B cell (primary cell): ENCODE measurements around the gene OGDHL. TPM values are rescaled to one million over a fixed set of nuclear protein-coding genes. Genes with fewer than 3 reads are reported as not detected.

Experiments used
- ATAC-seq: fragments of 200-7000 bp; cut with Tn5 transposase; one replicate; pipeline ENCODE4 v1.10.0; 2021; ENCODE audit warnings: low read depth, mild to moderate bottlenecking, moderate number of reproducible peaks, moderate library complexity
- CTCF ChIA-PET: fragments of 350-600 bp; sonication (Branson Sonifier 250); formaldehyde crosslinking; loops from one replicate; lab custom pipeline; 2021; ENCODE audit warnings: antibody characterized with exemption, inconsistent platforms; lab: Charles Lee
- POLR2A ChIA-PET: fragments of 350-600 bp; sonication (Branson Sonifier 250); formaldehyde crosslinking; loops from one replicate; lab custom pipeline; 2021; ENCODE audit warnings: antibody characterized with exemption; lab: Charles Lee
- DNase-seq: peaks from one replicate; pipeline ENCODE4 v3.0.0; 2013
- H2AFZ ChIP-seq: 2 replicates; pipeline ENCODE4 v1.6.1; 2012; ENCODE audit warnings: mild to moderate bottlenecking, low read depth, low read length; ENCODE audit not compliant: insufficient read depth, poor library complexity, severe bottlenecking
- H3K27ac ChIP-seq, 2 donors: 1 replicate in 1 of 2; 2 replicates in 1 of 2; pipeline ENCODE4 v1.5.1; 2012 to 2013; ENCODE audit warnings: low read length in 2 of 2, mild to moderate bottlenecking in 2 of 2, moderate library complexity in 1 of 2
- H3K27me3 ChIP-seq, 4 experiments: fragments of 200-600 bp in 1 of 4; sonication (generic) in 1 of 4; replicated peaks in 1 of 4; 1 replicate in 2 of 4; 2 replicates in 2 of 4; pipeline versions ENCODE4 v1.6.1 to v1.7.0; 2013 to 2016; ENCODE audit warnings: low read length in 3 of 4, mild to moderate bottlenecking in 2 of 4, mixed read lengths in 1 of 4, moderate library complexity in 1 of 4; ENCODE audit not compliant: insufficient read depth in 4 of 4, control insufficient read depth in 3 of 4; ENCODE audit errors: control extremely low read depth in 1 of 4
- H3K36me3 ChIP-seq, 2 experiments: replicated peaks in 1 of 2; 1 replicate in 1 of 2; 2 replicates in 1 of 2; pipeline versions ENCODE4 v1.6.1 to v1.7.1; 2013; ENCODE audit warnings: low read length in 1 of 2; ENCODE audit not compliant: insufficient read depth in 2 of 2, control insufficient read depth in 1 of 2; ENCODE audit errors: control extremely low read depth in 1 of 2, extremely low read depth in 1 of 2
- H3K4me1 ChIP-seq, 2 donors: fragments of 200-600 bp in 1 of 2; sonication (generic) in 1 of 2; 1 replicate in 1 of 2; 2 replicates in 1 of 2; pipeline versions ENCODE4 v1.5.1 to v1.6.1; 2013 to 2017; ENCODE audit warnings: low read length in 2 of 2; ENCODE audit not compliant: control insufficient read depth in 2 of 2, insufficient read depth in 2 of 2
- H3K4me2 ChIP-seq: replicated peaks from 2 replicates; pipeline ENCODE3; 2012; ENCODE audit warnings: mild to moderate bottlenecking, low read depth, low read length; ENCODE audit not compliant: poor library complexity, severe bottlenecking
- H3K4me3 ChIP-seq, 5 experiments: fragments of 200-600 bp in 1 of 5; sonication (generic) in 1 of 5; 1 replicate in 3 of 5; 2 replicates in 2 of 5; pipeline versions ENCODE4 v1.5.1 to v1.7.0; 2011 to 2016; ENCODE audit warnings: low read length in 4 of 5, mild to moderate bottlenecking in 4 of 5, low read depth in 2 of 5, control low read depth in 1 of 5, moderate library complexity in 1 of 5; ENCODE audit not compliant: insufficient read depth in 1 of 5; ENCODE audit errors: control extremely low read depth in 1 of 5, extremely low read depth in 1 of 5
- H3K79me2 ChIP-seq: fragments of 200-600 bp; sonication (generic); one replicate; pipeline ENCODE4 v1.6.0; 2016; ENCODE audit warnings: low read length; ENCODE audit not compliant: control insufficient read depth, insufficient read depth
- H3K9ac ChIP-seq: fragments of 200-600 bp; sonication (generic); 2 replicates; pipeline ENCODE4 v1.6.1; 2017; ENCODE audit warnings: mild to moderate bottlenecking, low read length, moderate library complexity
- H3K9me3 ChIP-seq, 3 donors: one replicate each; pipeline versions ENCODE4 v1.6.1 to v1.7.1; 2013; ENCODE audit warnings: low read length in 2 of 3; ENCODE audit not compliant: control insufficient read depth in 2 of 3, insufficient read depth in 1 of 3; ENCODE audit errors: control extremely low read depth in 1 of 3
- H4K20me1 ChIP-seq: 2 replicates; pipeline ENCODE4 v1.6.0; 2012; ENCODE audit warnings: mild to moderate bottlenecking, low read length; ENCODE audit not compliant: insufficient read depth, control insufficient read depth, poor library complexity, severe bottlenecking
- H3K27ac Mint-ChIP-seq: one replicate; pipeline ENCODE4 v1.8.0; 2021; ENCODE audit warnings: mixed read lengths
- H3K27me3 Mint-ChIP-seq: one replicate; pipeline ENCODE4 v1.8.0; 2021; ENCODE audit warnings: mixed read lengths
- H3K4me1 Mint-ChIP-seq: one replicate; pipeline ENCODE4 v1.8.0; 2021; ENCODE audit warnings: mixed read lengths
- H3K4me3 Mint-ChIP-seq: one replicate; pipeline ENCODE4 v1.8.0; 2021; ENCODE audit warnings: mixed read lengths
- H3K9me3 Mint-ChIP-seq: one replicate; pipeline ENCODE4 v1.8.0; 2022; ENCODE audit warnings: mixed read lengths; ENCODE audit not compliant: insufficient read depth
- EZH2 ChIP-seq: IDR thresholded peaks from 2 replicates; pipeline ENCODE4 v1.6.1; 2012; ENCODE audit warnings: borderline replicate concordance, low read depth, mild to moderate bottlenecking, moderate library complexity, low read length; ENCODE audit not compliant: insufficient read depth, poor library complexity, severe bottlenecking
- WGBS: methylation state at CpG from one replicate; pipeline ENCODE4 v1.1.5; 2013; ENCODE audit warnings: missing lambda C conversion rate; ENCODE audit not compliant: insufficient coverage; 5-methylcytosine and 5-hydroxymethylcytosine counted together
- intact Hi-C: fragments of 100-400 bp; cut with micrococcal nuclease; formaldehyde crosslinking; loops from one replicate; pipeline ENCODE4 v1.10.0; 2022
- polyA plus RNA-seq: library from polyadenylated mRNA; depleted of rRNA; stranded (reverse); fragments of >200 nt; gene quantifications from 2 replicates; pipeline ENCODE4 v1.2.3, GENCODE V29; 2012
- total RNA-seq, 2 donors: library from RNA; stranded (reverse); fragments of 120-200 nt in 1 of 2; gene quantifications; 1 replicate in 1 of 2; 2 replicates in 1 of 2; pipeline versions ENCODE4 v1.2.3 to v1.2.4, GENCODE V29; 2013 to 2022
- TF ChIP-seq, protein P1 (sequence below): fragments of 200-600 bp; IDR thresholded peaks from one replicate; pipeline ENCODE4 v1.8.0; 2022; ENCODE audit warnings: antibody characterized with exemption, mild to moderate bottlenecking

Gene OGDHL
- total and polyA plus RNA-seq, 2 donors (not counting 1 experiment from before 2014, with no cell fraction given): not detected

DNA sequence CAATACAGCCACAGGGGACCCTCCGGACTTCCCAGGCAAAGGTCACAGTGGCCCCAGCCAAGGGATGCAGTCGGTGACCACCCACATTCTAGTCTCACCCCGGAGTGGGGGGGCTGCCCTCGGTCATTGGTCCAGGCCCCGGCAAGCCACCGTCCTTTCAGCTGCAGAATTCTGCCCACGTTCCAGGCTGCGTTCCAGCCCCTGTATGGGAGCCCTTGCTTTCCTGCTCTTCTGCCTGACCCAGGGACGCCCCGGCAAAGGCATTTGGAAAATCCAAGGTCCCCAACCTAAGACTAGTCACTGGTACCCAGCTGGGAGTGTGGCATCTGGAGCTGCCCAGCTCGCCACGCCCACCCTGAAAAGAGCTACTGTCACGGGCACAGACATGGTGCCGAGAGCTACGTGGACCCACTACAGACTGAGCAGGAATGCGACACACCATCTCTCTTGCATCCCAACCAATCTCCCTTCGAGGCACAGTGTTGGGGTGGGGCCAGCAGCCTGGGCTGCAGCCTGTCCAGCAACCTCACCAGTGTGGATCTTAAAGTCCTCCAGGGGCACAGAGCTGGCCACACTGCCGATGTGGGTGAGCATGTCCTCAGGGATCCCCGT, 18.6 kb downstream of the OGDHL start:
- Histone ChIP-seq H3K4me2 (no peak overlapping the region), H3K4me3 (no peak overlapping the region), H3K9me3 (no peaks in the 10 kb centered on the region), H3K9ac (no peak overlapping the region), H3K27ac (no peak overlapping the region), H4K20me1 (no peaks in the 10 kb centered on the region), H3K36me3 (no peaks in the 10 kb centered on the region), H2AFZ (no peak overlapping the region), H3K4me1 (no peaks in the 10 kb centered on the region), H3K27me3 (no peaks in the 10 kb centered on the region), H3K79me2 (no peaks in the 10 kb centered on the region)
- CTCF ChIA-PET: no interaction called here
- no peak overlapping the region for H3K4me3 Mint-ChIP-seq
- WGBS: 91% methylated on average over 19 of the region's 19 CpGs
- ATAC-seq (no peak), DNase-seq (no peak)
- TF ChIP-seq, protein P1, sequence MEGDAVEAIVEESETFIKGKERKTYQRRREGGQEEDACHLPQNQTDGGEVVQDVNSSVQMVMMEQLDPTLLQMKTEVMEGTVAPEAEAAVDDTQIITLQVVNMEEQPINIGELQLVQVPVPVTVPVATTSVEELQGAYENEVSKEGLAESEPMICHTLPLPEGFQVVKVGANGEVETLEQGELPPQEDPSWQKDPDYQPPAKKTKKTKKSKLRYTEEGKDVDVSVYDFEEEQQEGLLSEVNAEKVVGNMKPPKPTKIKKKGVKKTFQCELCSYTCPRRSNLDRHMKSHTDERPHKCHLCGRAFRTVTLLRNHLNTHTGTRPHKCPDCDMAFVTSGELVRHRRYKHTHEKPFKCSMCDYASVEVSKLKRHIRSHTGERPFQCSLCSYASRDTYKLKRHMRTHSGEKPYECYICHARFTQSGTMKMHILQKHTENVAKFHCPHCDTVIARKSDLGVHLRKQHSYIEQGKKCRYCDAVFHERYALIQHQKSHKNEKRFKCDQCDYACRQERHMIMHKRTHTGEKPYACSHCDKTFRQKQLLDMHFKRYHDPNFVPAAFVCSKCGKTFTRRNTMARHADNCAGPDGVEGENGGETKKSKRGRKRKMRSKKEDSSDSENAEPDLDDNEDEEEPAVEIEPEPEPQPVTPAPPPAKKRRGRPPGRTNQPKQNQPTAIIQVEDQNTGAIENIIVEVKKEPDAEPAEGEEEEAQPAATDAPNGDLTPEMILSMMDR: no peak
- no peak for TF ChIP-seq EZH2
- no peaks in the 10 kb centered on the region for H3K9me3 Mint-ChIP-seq
- no peaks in the 10 kb centered on the region for H3K4me1 Mint-ChIP-seq
- no peak overlapping the region for H3K27ac Mint-ChIP-seq
- POLR2A ChIA-PET: no interaction called here
- H3K27me3 Mint-ChIP-seq: peaks cover 7% of the 10 kb centered on the region
- intact Hi-C loops: no loop called here

DNA sequence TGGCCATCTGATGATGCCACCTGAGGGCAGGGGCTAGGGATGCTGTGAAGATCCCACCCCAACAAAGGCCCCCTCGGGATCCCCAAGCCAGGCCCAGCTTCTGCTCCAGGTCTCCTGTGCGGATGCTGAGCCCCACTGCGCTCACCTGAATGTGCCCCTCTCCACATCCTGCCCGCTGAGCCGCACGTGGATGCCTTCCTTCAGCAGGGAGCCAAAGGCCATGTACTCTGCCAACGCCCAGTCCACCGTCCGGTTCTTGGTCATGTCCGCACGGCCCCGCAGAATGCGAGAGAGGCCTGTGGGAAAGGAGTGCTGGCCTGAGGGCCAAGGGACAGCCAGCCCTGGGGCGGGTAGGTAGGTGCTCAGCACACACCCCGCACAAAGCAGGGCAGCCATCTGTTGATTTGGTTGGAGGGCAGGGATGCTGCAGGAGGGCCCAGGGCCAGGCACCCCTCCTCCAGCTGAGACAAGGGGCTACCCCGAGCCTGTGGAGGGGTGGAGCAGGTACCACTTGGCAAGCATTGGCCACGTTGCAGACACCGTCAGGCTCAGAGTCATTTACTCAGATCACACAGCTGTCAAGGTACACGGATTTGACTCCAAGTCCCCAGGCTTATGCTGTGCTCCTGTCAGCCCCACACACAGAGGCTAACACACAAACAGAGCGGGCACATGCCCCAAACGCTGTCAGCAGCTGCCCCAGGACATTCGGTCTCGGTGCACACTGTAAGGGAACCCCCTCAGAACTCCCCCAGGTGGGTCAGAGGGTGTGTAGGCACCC, 19.2 kb downstream of the OGDHL start:
- ATAC-seq (no peak), DNase-seq (no peak)
- CTCF ChIA-PET: no interaction called here
- intact Hi-C loops: no loop called here
- Histone ChIP-seq H3K36me3 (no peaks in the 10 kb centered on the region), H3K9ac (no peak overlapping the region), H4K20me1 (no peaks in the 10 kb centered on the region), H3K27ac (no peak overlapping the region), H3K4me1 (no peaks in the 10 kb centered on the region), H3K27me3 (no peaks in the 10 kb centered on the region), H3K9me3 (no peaks in the 10 kb centered on the region), H3K79me2 (no peaks in the 10 kb centered on the region), H3K4me2 (no peak overlapping the region), H3K4me3 (no peak overlapping the region), H2AFZ (no peak overlapping the region)
- Mint-ChIP-seq H3K4me1 (no peaks in the 10 kb centered on the region), H3K4me3 (no peak overlapping the region), H3K27ac (no peak overlapping the region), H3K9me3 (no peaks in the 10 kb centered on the region), H3K27me3 (peaks cover 7% of the 10 kb centered on the region)
- 94% methylated on average over 22 of the region's 23 CpGs for whole genome bisulfite sequencing
- POLR2A ChIA-PET: no interaction called here
- TF ChIP-seq EZH2: no peak
- TF ChIP-seq, protein P1: no peak
